Esophagus squamous epithelium (tissue), 5 donors: Measurements from ENCODE around the gene PLXNB3. TPM values are rescaled to one million over a fixed set of nuclear protein-coding genes. Genes with fewer than 3 reads are reported as not detected.

Source experiments
- DNase-seq: peaks from one replicate; lab custom pipeline; 2025; lab: John Stamatoyannopoulos, UW
- H3K27ac ChIP-seq, 4 donors: fragments of 200-600 bp; sonication (generic); one replicate each; pipeline ENCODE4 v1.5.1; 2016 to 2019; ENCODE audit warnings: mild to moderate bottlenecking in 1 of 4
- H3K27me3 ChIP-seq, 4 donors: fragments of 200-600 bp; sonication (generic); 1 replicate in 3 of 4; 2 replicates in 1 of 4; pipeline versions ENCODE4 v1.5.1 to v1.6.0; 2017 to 2021; ENCODE audit warnings: antibody characterized with exemption in 1 of 4
- H3K36me3 ChIP-seq, 3 donors: fragments of 200-600 bp; sonication (generic); one replicate each; pipeline ENCODE4 v1.5.1; 2016 to 2019
- H3K4me1 ChIP-seq, 3 donors: fragments of 200-600 bp; sonication (generic); one replicate each; pipeline ENCODE4 v1.5.1; 2017 to 2019
- H3K4me3 ChIP-seq, 4 donors: fragments of 200-600 bp; sonication (generic); 1 replicate in 3 of 4; 2 replicates in 1 of 4; pipeline ENCODE4 v1.5.1; 2016 to 2019; ENCODE audit warnings: mild to moderate bottlenecking in 2 of 4, moderate library complexity in 1 of 4
- H3K9me3 ChIP-seq, 3 donors: fragments of 200-600 bp; sonication (generic); one replicate each; pipeline ENCODE4 v1.5.1; 2016 to 2019
- CTCF ChIP-seq, 6 experiments: fragments of 450-650 bp in 4 of 6; fragments of 200-600 bp in 2 of 6; sonication (generic) in 2 of 6; IDR thresholded peaks; one replicate each; pipeline ENCODE4 v1.5.1; 2016 to 2019; ENCODE audit warnings: antibody characterized with exemption in 6 of 6, mild to moderate bottlenecking in 4 of 6, moderate library complexity in 4 of 6
- POLR2A ChIP-seq, 4 donors: fragments of 450-650 bp; IDR thresholded peaks; one replicate each; pipeline ENCODE4 v1.6.1; 2017; ENCODE audit warnings: antibody characterized with exemption in 4 of 4, mild to moderate bottlenecking in 4 of 4, moderate library complexity in 3 of 4
- WGBS, 2 donors: methylation state at CpG; one replicate each; pipeline ENCODE4 v1.1.5; 2018; 5-methylcytosine and 5-hydroxymethylcytosine counted together
- intact Hi-C: fragments of 100-400 bp; cut with DNase I; formaldehyde crosslinking; loops from one replicate; pipeline ENCODE4 v1.15.0; 2022
- total RNA-seq, 4 donors: library from RNA; depleted of rRNA; stranded (reverse); fragments of >200 nt; gene quantifications; one replicate each; pipeline ENCODE4 v1.1.0, GENCODE V29; 2016
- donor health status: DM: yes; HTN: yes; CAD: no.

PLXNB3 gene
- total RNA-seq, 4 donors from 2014 or later, result 3.2 to 13.4 (median 6.9) TPM

- H3K36me3 ChIP-seq, result peaks cover 0 to 8% (median 0%) of the 10 kb centered on the region in 3 donors
- H3K4me1 ChIP-seq, result peaks cover 33 to 61% (median 33%) of the 10 kb centered on the region in 3 donors
- no peaks in the 10 kb centered on the region for H3K27me3 ChIP-seq
- H3K27ac ChIP-seq, result peak overlapping the region; percentile 70 to 96 (median 82)
- peak overlapping the region in 3 of 4 donors; percentile 14 to 80 (median 76) for H3K4me3 ChIP-seq
- 100% methylated on average over 1 of the region's 35 CpGs; no CpG with 5 or more reads in 1 of the 2 donors for WGBS, 2 donors
- intact Hi-C loops, result no loop called here
- TF ChIP-seq CTCF (IDR thresholded peaks at IDR 0.05) (no peak), POLR2A (IDR thresholded peaks at IDR 0.05) (no peak)
- DNase-seq, result no peak
- no peaks in the 10 kb centered on the region for H3K9me3 ChIP-seq
Measured at GRCh38 chrX:153725832-153726285, 38.2 kb upstream of the PLXNB3 start.

GRCh38 chrX:153726286-153727122 lies 37.5 kb upstream of the PLXNB3 start:
- H3K4me3 ChIP-seq, result peak overlapping the region in 3 of 4 donors; percentile 14 to 80 (median 22)
- no peaks in the 10 kb centered on the region for H3K9me3 ChIP-seq

GRCh38 chrX:153727123-153727931 lies 36.7 kb upstream of the PLXNB3 start:
- Histone ChIP-seq H3K9me3 (no peaks in the 10 kb centered on the region), H3K36me3 (peaks cover 0 to 6% (median 0%) of the 10 kb centered on the region in 3 donors), H3K4me1 (peaks cover 33 to 49% (median 33%) of the 10 kb centered on the region in 3 donors), H3K27me3 (no peaks in the 10 kb centered on the region), H3K27ac (peak overlapping the region; percentile 70 to 96 (median 82)), H3K4me3 (peak overlapping the region in 3 of 4 donors; percentile 14 to 80 (median 22))
- 49% methylated on average over 10 of the region's 23 CpGs; no CpG with 5 or more reads in 1 of the 2 donors for WGBS, 2 donors
- TF ChIP-seq POLR2A (IDR thresholded peaks at IDR 0.05), result no peak
- TF ChIP-seq CTCF (IDR thresholded peaks at IDR 0.05), result no peak
- no peak for DNase-seq
- intact Hi-C loops, result no loop called here

More at GRCh38 chrX:153726286-153727122, 37.5 kb upstream of the PLXNB3 start:
- intact Hi-C loops, result no loop called here
- WGBS, 2 donors, result 60% methylated on average over 12 of the region's 35 CpGs; no CpG with 5 or more reads in 1 of the 2 donors
- peaks cover 33 to 55% (median 33%) of the 10 kb centered on the region in 3 donors for H3K4me1 ChIP-seq
- peaks cover 0 to 6% (median 0%) of the 10 kb centered on the region in 3 donors for H3K36me3 ChIP-seq
- peak; percentile 38 for DNase-seq
- H3K27me3 ChIP-seq, result no peaks in the 10 kb centered on the region
- peak overlapping the region; percentile 70 to 96 (median 82) for H3K27ac ChIP-seq
- no peak for TF ChIP-seq CTCF (IDR thresholded peaks at IDR 0.05)
- TF ChIP-seq POLR2A (IDR thresholded peaks at IDR 0.05), result no peak

GRCh38 chrX:153728095-153728494 lies 36.0 kb upstream of the PLXNB3 start:
- H3K27ac ChIP-seq, result peak overlapping the region in 3 of 4 donors; percentile 71 to 96 (median 93)
- intact Hi-C loops, result no loop called here
- no peak for DNase-seq
- H3K36me3 ChIP-seq, result peaks cover 0 to 6% (median 0%) of the 10 kb centered on the region in 3 donors
- TF ChIP-seq CTCF (IDR thresholded peaks at IDR 0.05) (no peak), POLR2A (IDR thresholded peaks at IDR 0.05) (no peak)
- WGBS, 2 donors, result 33% methylated on average over 1 of the region's 6 CpGs; no CpG with 5 or more reads in 1 of the 2 donors
- H3K4me1 ChIP-seq, result peaks cover 29 to 49% (median 37%) of the 10 kb centered on the region in 3 donors
- no peaks in the 10 kb centered on the region for H3K27me3 ChIP-seq
- H3K4me3 ChIP-seq, result no peak overlapping the region
- H3K9me3 ChIP-seq, result no peaks in the 10 kb centered on the region
